HepG2 (cell line): ENCODE data around the gene FUT8. TPM values are rescaled to one million over a fixed set of nuclear protein-coding genes. Genes with fewer than 3 reads are reported as not detected.

ENCODE experiments used
- ETS1 ChIP-seq: sonication (generic); formaldehyde crosslinking; IDR thresholded peaks from 2 replicates; pipeline ENCODE4 v1.4.0; 2020; ENCODE audit warnings: missing genetic modification reagents
- HNRNPL ChIP-seq: fragments of 200-400 bp; formaldehyde crosslinking; IDR thresholded peaks from 2 replicates; pipeline ENCODE4 v1.6.1; 2017; ENCODE audit warnings: mild to moderate bottlenecking, low read depth, low read length
- KDM1A ChIP-seq: IDR thresholded peaks from 2 replicates; pipeline ENCODE4 v1.6.1; 2016; ENCODE audit warnings: missing compliant biosample characterization
- MIER3 ChIP-seq: IDR thresholded peaks from 2 replicates; pipeline ENCODE4 v1.6.1; 2016; ENCODE audit warnings: missing compliant biosample characterization, borderline replicate concordance
- PAWR ChIP-seq: sonication (generic); formaldehyde crosslinking; IDR thresholded peaks from 2 replicates; pipeline ENCODE4 v1.4.0; 2020; ENCODE audit warnings: missing genetic modification reagents, mild to moderate bottlenecking, borderline replicate concordance
- PAXIP1 ChIP-seq: sonication (generic); formaldehyde crosslinking; conservative IDR thresholded peaks from 2 replicates; pipeline ENCODE4 v1.4.0; 2020; ENCODE audit warnings: mild to moderate bottlenecking, missing genetic modification reagents, moderate library complexity
- PHF21A ChIP-seq: sonication (generic); formaldehyde crosslinking; IDR thresholded peaks from 2 replicates; pipeline ENCODE4 v1.5.0; 2020; ENCODE audit warnings: mild to moderate bottlenecking, missing genetic modification reagents
- POLR2AphosphoS2 ChIP-seq: IDR thresholded peaks from 2 replicates; pipeline ENCODE4 v1.6.1; 2011; ENCODE audit warnings: low read depth, low read length, improper control_type of control experiment
- SKI ChIP-seq: fragments of 450-650 bp; IDR thresholded peaks from one replicate; pipeline ENCODE4 v1.6.1; 2018; ENCODE audit warnings: mild to moderate bottlenecking; ENCODE audit not compliant: partially characterized antibody
- SMARCE1 ChIP-seq: fragments of 450-650 bp; IDR thresholded peaks from 2 replicates; pipeline ENCODE4 v1.6.1; 2017; ENCODE audit warnings: borderline replicate concordance
- THRA ChIP-seq: sonication (generic); formaldehyde crosslinking; IDR thresholded peaks from 2 replicates; pipeline ENCODE4 v1.4.0; 2020; ENCODE audit warnings: missing genetic modification reagents, borderline replicate concordance
- USF2 ChIP-seq, 2 experiments: sonication (generic) in 1 of 2; formaldehyde crosslinking in 1 of 2; IDR thresholded peaks; 2 replicates each; pipeline versions ENCODE4 v1.5.1 to v1.6.1; 2011 to 2020; ENCODE audit warnings: borderline replicate concordance in 1 of 2, low read depth in 1 of 2, low read length in 1 of 2, mild to moderate bottlenecking in 1 of 2, missing genetic modification reagents in 1 of 2, moderate library complexity in 1 of 2
- XRCC5 ChIP-seq: fragments of 200-400 bp; formaldehyde crosslinking; optimal IDR thresholded peaks from 2 replicates; pipeline ENCODE3; 2017; ENCODE audit warnings: mild to moderate bottlenecking, low read length
- ZNF101 ChIP-seq: sonication (generic); formaldehyde crosslinking; IDR thresholded peaks from 2 replicates; pipeline ENCODE4 v1.4.0; 2020; ENCODE audit warnings: mild to moderate bottlenecking, low read depth, missing genetic modification reagents, borderline replicate concordance
- ZNF7 ChIP-seq: IDR thresholded peaks from 2 replicates; pipeline ENCODE4 v1.6.1; 2016; ENCODE audit warnings: missing biosample characterization, missing genetic modification reagents
- polyA plus RNA-seq, 8 experiments: library from polyadenylated mRNA; depleted of rRNA in 3 of 8; stranded (reverse) in 7 of 8; unstranded in 1 of 8; fragments of >200 nt; fragmentation: Illumina TruSeq in 4 of 8; extraction: Trizol in 4 of 8; gene quantifications; 2 replicates each; pipeline versions ENCODE4 v1.2.1 to v1.2.3, GENCODE V29; 2011 to 2016; ENCODE audit warnings: low read depth in 4 of 8, missing spikeins in 1 of 8, mixed read lengths in 1 of 8; ENCODE audit not compliant: insufficient read depth in 1 of 8
- total RNA-seq, 5 experiments: library from RNA; depleted of rRNA; stranded (reverse); fragments of >200 nt; fragmentation: Illumina TruSeq; extraction: Trizol; gene quantifications; 2 replicates each; pipeline ENCODE4 v1.2.3, GENCODE V29; 2016; ENCODE audit warnings: low read depth in 1 of 5
- TF ChIP-seq, protein P1 (sequence below): IDR thresholded peaks from 2 replicates; pipeline ENCODE4 v1.6.1; 2016
- TF ChIP-seq, protein P2 (sequence below): sonication (generic); formaldehyde crosslinking; IDR thresholded peaks from 2 replicates; pipeline ENCODE4 v1.5.0; 2020; ENCODE audit warnings: mild to moderate bottlenecking, missing genetic modification reagents, borderline replicate concordance

Gene FUT8
- total and polyA plus RNA-seq, 2 of the 13 experiments (the other 11 are each of a cell fraction or from before 2014, with no cell fraction given) = 9.3 to 17.5 TPM

DNA sequence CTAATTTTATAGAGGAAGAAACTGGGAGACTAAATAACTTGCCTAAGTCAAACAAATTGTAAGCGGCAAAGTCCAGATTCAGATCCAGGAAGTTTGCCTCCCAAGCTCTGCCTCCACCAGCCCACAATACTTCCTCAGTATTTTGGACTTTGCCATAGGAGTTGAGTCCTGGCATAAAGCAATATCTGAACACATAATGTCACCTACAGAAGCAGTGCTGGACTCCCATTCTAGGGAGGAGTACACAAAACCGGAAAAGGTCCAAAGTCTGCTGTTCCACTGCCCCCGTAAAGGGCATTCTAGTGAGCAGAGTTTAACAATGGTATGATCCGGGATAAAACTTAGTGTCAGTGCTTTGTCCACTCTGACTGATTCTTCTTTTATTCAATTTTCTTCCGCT is 340.5 kb downstream of the FUT8 start (continued):
- peak; percentile 86 for TF ChIP-seq PAXIP1
- 0 out of 2 replicates have a peak, but pooled peaks have one; percentile 12 for TF ChIP-seq THRA
- TF ChIP-seq XRCC5 = peak; percentile 25
- peak; percentile 89 for TF ChIP-seq ZNF7 (CRISPR knock-in tag)
- TF ChIP-seq PAWR = no peak
- TF ChIP-seq, protein P1, sequence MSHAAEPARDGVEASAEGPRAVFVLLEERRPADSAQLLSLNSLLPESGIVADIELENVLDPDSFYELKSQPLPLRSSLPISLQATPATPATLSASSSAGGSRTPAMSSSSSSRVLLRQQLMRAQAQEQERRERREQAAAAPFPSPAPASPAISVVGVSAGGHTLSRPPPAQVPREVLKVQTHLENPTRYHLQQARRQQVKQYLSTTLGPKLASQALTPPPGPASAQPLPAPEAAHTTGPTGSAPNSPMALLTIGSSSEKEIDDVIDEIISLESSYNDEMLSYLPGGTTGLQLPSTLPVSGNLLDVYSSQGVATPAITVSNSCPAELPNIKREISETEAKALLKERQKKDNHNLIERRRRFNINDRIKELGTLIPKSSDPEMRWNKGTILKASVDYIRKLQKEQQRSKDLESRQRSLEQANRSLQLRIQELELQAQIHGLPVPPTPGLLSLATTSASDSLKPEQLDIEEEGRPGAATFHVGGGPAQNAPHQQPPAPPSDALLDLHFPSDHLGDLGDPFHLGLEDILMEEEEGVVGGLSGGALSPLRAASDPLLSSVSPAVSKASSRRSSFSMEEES (CRISPR knock-in tag) = no peak
- TF ChIP-seq KDM1A (CRISPR knock-in tag) = 0 out of 2 replicates have a peak, but pooled peaks have one; percentile 20
- TF ChIP-seq SKI = no peak
- TF ChIP-seq HNRNPL = no peak
- peak; percentile 78 for TF ChIP-seq PHF21A (CRISPR knock-in tag)
- no peak for TF ChIP-seq POLR2AphosphoS2
- TF ChIP-seq ZNF101 (CRISPR knock-in tag) = no peak
- TF ChIP-seq, protein P2, sequence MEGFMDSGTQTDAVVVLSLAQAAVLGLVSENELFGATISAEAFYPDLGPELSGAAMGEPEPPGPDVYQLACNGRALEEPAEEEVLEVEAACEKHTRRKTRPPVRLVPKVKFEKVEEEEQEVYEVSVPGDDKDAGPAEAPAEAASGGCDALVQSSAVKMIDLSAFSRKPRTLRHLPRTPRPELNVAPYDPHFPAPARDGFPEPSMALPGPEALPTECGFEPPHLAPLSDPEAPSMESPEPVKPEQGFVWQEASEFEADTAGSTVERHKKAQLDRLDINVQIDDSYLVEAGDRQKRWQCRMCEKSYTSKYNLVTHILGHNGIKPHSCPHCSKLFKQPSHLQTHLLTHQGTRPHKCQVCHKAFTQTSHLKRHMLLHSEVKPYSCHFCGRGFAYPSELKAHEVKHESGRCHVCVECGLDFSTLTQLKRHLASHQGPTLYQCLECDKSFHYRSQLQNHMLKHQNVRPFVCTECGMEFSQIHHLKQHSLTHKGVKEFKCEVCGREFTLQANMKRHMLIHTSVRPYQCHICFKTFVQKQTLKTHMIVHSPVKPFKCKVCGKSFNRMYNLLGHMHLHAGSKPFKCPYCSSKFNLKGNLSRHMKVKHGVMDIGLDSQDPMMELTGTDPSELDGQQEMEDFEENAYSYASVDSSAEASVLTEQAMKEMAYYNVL = no peak; the same call in 1 of the 2 replicates
- TF ChIP-seq SMARCE1 = no peak
- TF ChIP-seq MIER3 = 0 out of 2 replicates have a peak, but pooled peaks have one; percentile 19
- no peak for TF ChIP-seq USF2 (IDR thresholded peaks at IDR 0.05; ENCODE audit: low read depth, low read length)
- TF ChIP-seq USF2 (CRISPR knock-in tag; IDR thresholded peaks at IDR 0.05; ENCODE audit: borderline replicate concordance) = no peak
- TF ChIP-seq ETS1 = no peak
